Lung (tissue), 12 donors: ENCODE results near the gene CUEDC2. TPM values are rescaled to one million over a fixed set of nuclear protein-coding genes. Genes with fewer than 3 reads are reported as not detected.

Experiments
- ATAC-seq: fragments of 200-7000 bp; cut with Tn5 transposase; one replicate; pipeline ENCODE4 v1.9.1; 2020; ENCODE audit warnings: moderate number of reproducible peaks; ENCODE audit not compliant: insufficient read depth, low FRiP score
- DNase-seq, 3 donors: peaks; one replicate each; pipeline ENCODE4 v3.0.0-alpha.2; 2013 to 2017
- H3K27ac ChIP-seq, 2 donors: one replicate each; pipeline ENCODE4 v1.5.1; 2013; ENCODE audit warnings: mild to moderate bottlenecking in 2 of 2, moderate library complexity in 2 of 2, control low read depth in 1 of 2, inconsistent platforms in 1 of 2, low read depth in 1 of 2, low read length in 1 of 2
- H3K27me3 ChIP-seq, 3 donors: one replicate each; pipeline ENCODE4 v1.5.1; 2013; ENCODE audit warnings: low read length in 2 of 3; ENCODE audit not compliant: control insufficient read depth in 3 of 3, insufficient read depth in 3 of 3
- H3K36me3 ChIP-seq, 4 donors: one replicate each; pipeline ENCODE4 v1.5.1; 2013; ENCODE audit warnings: low read length in 4 of 4, mild to moderate bottlenecking in 1 of 4, moderate library complexity in 1 of 4; ENCODE audit not compliant: control insufficient read depth in 4 of 4, insufficient read depth in 4 of 4
- H3K4me1 ChIP-seq, 5 donors: one replicate each; pipeline ENCODE4 v1.5.1; 2013; ENCODE audit warnings: low read length in 5 of 5, mild to moderate bottlenecking in 2 of 5, moderate library complexity in 1 of 5; ENCODE audit not compliant: control insufficient read depth in 5 of 5, insufficient read depth in 5 of 5
- H3K4me3 ChIP-seq: one replicate; pipeline ENCODE4 v1.5.1; 2013; ENCODE audit warnings: mild to moderate bottlenecking, control low read depth, moderate library complexity
- H3K9ac ChIP-seq, 2 donors: one replicate each; pipeline ENCODE4 v1.5.1; 2013; ENCODE audit warnings: low read length in 2 of 2, control low read depth in 1 of 2; ENCODE audit not compliant: insufficient read depth in 1 of 2
- H3K9me3 ChIP-seq, 4 donors: one replicate each; pipeline ENCODE4 v1.5.1; 2013; ENCODE audit warnings: low read length in 3 of 4, mild to moderate bottlenecking in 1 of 4, moderate library complexity in 1 of 4; ENCODE audit not compliant: control insufficient read depth in 4 of 4, insufficient read depth in 3 of 4
- CTCF ChIP-seq: IDR thresholded peaks from 2 replicates; pipeline ENCODE4 v1.5.1; 2012; ENCODE audit warnings: mild to moderate bottlenecking; ENCODE audit errors: control extremely low read depth, extremely low read depth
- WGBS, 2 donors: extraction: QIAGEN DNeasy Blood & Tissue Kit; methylation state at CpG; one replicate each; pipeline ENCODE4 v1.1.7; 2013; 5-methylcytosine and 5-hydroxymethylcytosine counted together
- polyA plus RNA-seq, 2 donors: library from polyadenylated mRNA; stranded (reverse); fragments of 200-250 nt; gene quantifications; one replicate each; pipeline ENCODE4 v1.2.1, GENCODE V29; 2013
- total RNA-seq, 2 donors: library from RNA; depleted of rRNA in 1 of 2; stranded (reverse); fragments of >200 nt in 1 of 2; gene quantifications; one replicate each; pipeline ENCODE4 v1.2.1, GENCODE V29; 2014 to 2021
- donor health status: control.
- donor health status: control.
- donor health status: Bipolar disorder and iron deficiency.
- donor health status: healthy.
- donor health status: DM: yes; HTN: yes; CAD: no.

CUEDC2 gene
- total and polyA plus RNA-seq, 4 donors: 33.4 to 63.8 (median 44.1) TPM

- DNase-seq (no peak), ATAC-seq (no peak)
- Histone ChIP-seq H3K4me3 (peak overlapping the region; percentile 90), H3K9ac (peak overlapping the region in 1 of 2 donors; percentile 79), H3K27me3 (no peaks in the 10 kb centered on the region), H3K9me3 (no peaks in the 10 kb centered on the region), H3K36me3 (no peaks in the 10 kb centered on the region), H3K4me1 (peaks cover 0 to 11% (median 2%) of the 10 kb centered on the region in 5 donors), H3K27ac (peak overlapping the region; percentile 63 to 95)
- 0 to 1% methylated on average over 11 of the region's 11 CpGs for WGBS, 2 donors
- TF ChIP-seq CTCF: no peak
Measured at GRCh38 chr10:102450124-102450373, 17.7 kb upstream of the CUEDC2 start.

- Histone ChIP-seq H3K4me1 (peaks cover 0 to 11% (median 2%) of the 10 kb centered on the region in 5 donors), H3K4me3 (peak overlapping the region; percentile 90), H3K27me3 (no peaks in the 10 kb centered on the region), H3K9me3 (no peaks in the 10 kb centered on the region), H3K36me3 (no peaks in the 10 kb centered on the region), H3K27ac (peak overlapping the region in 1 of 2 donors; percentile 95), H3K9ac (peak overlapping the region in 1 of 2 donors; percentile 79)
- 7 to 8% methylated on average over 30 of the region's 30 CpGs for WGBS, 2 donors
- ATAC-seq (peak; percentile 57), DNase-seq (peak; percentile 62 to 75 (median 70))
- no peak for TF ChIP-seq CTCF
Measured at GRCh38 chr10:102449321-102450123, 17.1 kb upstream of the CUEDC2 start.

GRCh38 chr10:102444851-102445250, 12.5 kb upstream of the CUEDC2 start:
- no peak for DNase-seq
- H3K27me3 ChIP-seq: no peaks in the 10 kb centered on the region
- H3K9me3 ChIP-seq: no peaks in the 10 kb centered on the region
- H3K27ac ChIP-seq: no peak overlapping the region
- no peak for TF ChIP-seq CTCF
- ATAC-seq: no peak
- 53 to 70% methylated on average over 2 of the region's 2 CpGs for WGBS, 2 donors
- no peaks in the 10 kb centered on the region for H3K36me3 ChIP-seq
- no peak overlapping the region for H3K4me3 ChIP-seq
- no peak overlapping the region for H3K9ac ChIP-seq
- H3K4me1 ChIP-seq: peaks cover 0 to 4% (median 0%) of the 10 kb centered on the region in 5 donors
